ENCODE measurements around the gene NMNAT3.

DNA sequence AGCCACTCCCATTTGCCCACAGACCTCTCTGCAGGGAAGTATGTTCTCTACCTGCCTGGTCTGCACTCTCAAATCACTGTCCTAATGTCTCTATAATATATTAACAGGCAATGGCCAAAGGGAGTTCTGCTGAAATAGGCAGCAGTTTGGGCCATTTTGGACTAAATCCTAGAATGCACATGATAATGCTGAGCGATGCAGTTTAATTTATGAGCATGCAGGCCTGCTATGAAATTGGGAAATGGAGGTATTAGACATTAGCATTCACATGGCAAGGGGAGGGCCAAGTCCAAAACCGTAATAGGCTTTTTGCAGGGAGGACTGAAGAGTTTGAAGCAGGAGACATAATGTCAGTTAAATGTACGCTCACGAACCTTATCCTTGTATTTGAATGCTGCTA is 31.3 kb downstream of the NMNAT3 start:
- TF ChIP-seq, protein P1, sequence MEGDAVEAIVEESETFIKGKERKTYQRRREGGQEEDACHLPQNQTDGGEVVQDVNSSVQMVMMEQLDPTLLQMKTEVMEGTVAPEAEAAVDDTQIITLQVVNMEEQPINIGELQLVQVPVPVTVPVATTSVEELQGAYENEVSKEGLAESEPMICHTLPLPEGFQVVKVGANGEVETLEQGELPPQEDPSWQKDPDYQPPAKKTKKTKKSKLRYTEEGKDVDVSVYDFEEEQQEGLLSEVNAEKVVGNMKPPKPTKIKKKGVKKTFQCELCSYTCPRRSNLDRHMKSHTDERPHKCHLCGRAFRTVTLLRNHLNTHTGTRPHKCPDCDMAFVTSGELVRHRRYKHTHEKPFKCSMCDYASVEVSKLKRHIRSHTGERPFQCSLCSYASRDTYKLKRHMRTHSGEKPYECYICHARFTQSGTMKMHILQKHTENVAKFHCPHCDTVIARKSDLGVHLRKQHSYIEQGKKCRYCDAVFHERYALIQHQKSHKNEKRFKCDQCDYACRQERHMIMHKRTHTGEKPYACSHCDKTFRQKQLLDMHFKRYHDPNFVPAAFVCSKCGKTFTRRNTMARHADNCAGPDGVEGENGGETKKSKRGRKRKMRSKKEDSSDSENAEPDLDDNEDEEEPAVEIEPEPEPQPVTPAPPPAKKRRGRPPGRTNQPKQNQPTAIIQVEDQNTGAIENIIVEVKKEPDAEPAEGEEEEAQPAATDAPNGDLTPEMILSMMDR (conservative IDR thresholded peaks at IDR 0.05; ENCODE audit: low read depth in 2 of 2), result no peak
- TF ChIP-seq POLR2AphosphoS5 (IDR thresholded peaks at IDR 0.05; ENCODE audit: low read depth) (no peak), EZH2 (IDR thresholded peaks at IDR 0.05; ENCODE audit: low read depth, unreplicated experiment) (no peak), ETS1 (IDR thresholded peaks at IDR 0.05) (no peak), ZNF331 (CRISPR knock-in tag; IDR thresholded peaks at IDR 0.05; ENCODE audit: low read depth) (no peak), EZH2phosphoT487 (IDR thresholded peaks at IDR 0.05; ENCODE audit: unreplicated experiment) (no peak), JUNB (IDR thresholded peaks at IDR 0.05; ENCODE audit: unreplicated experiment) (no peak), ZNF114 (CRISPR knock-in tag; IDR thresholded peaks at IDR 0.05) (no peak), STAT1 (IDR thresholded peaks at IDR 0.05; ENCODE audit: unreplicated experiment) (no peak), NANOG (IDR thresholded peaks at IDR 0.05; ENCODE audit: borderline replicate concordance) (no peak)
- TF ChIP-seq, protein P2, sequence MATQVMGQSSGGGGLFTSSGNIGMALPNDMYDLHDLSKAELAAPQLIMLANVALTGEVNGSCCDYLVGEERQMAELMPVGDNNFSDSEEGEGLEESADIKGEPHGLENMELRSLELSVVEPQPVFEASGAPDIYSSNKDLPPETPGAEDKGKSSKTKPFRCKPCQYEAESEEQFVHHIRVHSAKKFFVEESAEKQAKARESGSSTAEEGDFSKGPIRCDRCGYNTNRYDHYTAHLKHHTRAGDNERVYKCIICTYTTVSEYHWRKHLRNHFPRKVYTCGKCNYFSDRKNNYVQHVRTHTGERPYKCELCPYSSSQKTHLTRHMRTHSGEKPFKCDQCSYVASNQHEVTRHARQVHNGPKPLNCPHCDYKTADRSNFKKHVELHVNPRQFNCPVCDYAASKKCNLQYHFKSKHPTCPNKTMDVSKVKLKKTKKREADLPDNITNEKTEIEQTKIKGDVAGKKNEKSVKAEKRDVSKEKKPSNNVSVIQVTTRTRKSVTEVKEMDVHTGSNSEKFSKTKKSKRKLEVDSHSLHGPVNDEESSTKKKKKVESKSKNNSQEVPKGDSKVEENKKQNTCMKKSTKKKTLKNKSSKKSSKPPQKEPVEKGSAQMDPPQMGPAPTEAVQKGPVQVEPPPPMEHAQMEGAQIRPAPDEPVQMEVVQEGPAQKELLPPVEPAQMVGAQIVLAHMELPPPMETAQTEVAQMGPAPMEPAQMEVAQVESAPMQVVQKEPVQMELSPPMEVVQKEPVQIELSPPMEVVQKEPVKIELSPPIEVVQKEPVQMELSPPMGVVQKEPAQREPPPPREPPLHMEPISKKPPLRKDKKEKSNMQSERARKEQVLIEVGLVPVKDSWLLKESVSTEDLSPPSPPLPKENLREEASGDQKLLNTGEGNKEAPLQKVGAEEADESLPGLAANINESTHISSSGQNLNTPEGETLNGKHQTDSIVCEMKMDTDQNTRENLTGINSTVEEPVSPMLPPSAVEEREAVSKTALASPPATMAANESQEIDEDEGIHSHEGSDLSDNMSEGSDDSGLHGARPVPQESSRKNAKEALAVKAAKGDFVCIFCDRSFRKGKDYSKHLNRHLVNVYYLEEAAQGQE (IDR thresholded peaks at IDR 0.05; ENCODE audit: unreplicated experiment), result no peak

Measured in GM23338 (cell line).